OCI-LY3 (cell line): ENCODE results near the gene AP4M1.

Experiments
- CTCF ChIP-seq: fragments of 200-600, 300-600 bp; sonication (generic); IDR thresholded peaks from 2 replicates; pipeline ENCODE4 v1.5.1; 2014; ENCODE audit warnings: antibody characterized with exemption, low read length, low read depth
- EZH2phosphoT487 ChIP-seq: fragments of 200-600 bp; shearing (Covaris generic); IDR thresholded peaks from 2 replicates; pipeline ENCODE4 v1.6.1; 2018; ENCODE audit warnings: antibody characterized with exemption, mixed run types, low read depth

- no peak for TF ChIP-seq CTCF
- TF ChIP-seq EZH2phosphoT487, result no peak
Observed at GRCh38 chr7:100119072-100119969, 17.9 kb downstream of the AP4M1 start, which contains the start of the genes CNPY4 and TAF6.
